HFFc6 (cell line): ENCODE measurements around the gene SLC22A12. TPM values are rescaled to one million over a fixed set of nuclear protein-coding genes. Genes with fewer than 3 reads are reported as not detected.
A peak's percentile ranks its signal among the peaks of the same experiment; 100 is the strongest.

Experiments
- DNase-seq: peaks from one replicate; pipeline ENCODE4 v3.0.0-alpha.2; 2018
- H3K27ac Mint-ChIP-seq: 2 replicates; pipeline ENCODE4 v1.8.0; 2020; ENCODE audit warnings: mild to moderate bottlenecking, mixed read lengths
- H3K27me3 Mint-ChIP-seq: 2 replicates; pipeline ENCODE4 v1.8.0; 2021; ENCODE audit warnings: mild to moderate bottlenecking, moderate library complexity, mixed read lengths; ENCODE audit not compliant: insufficient read depth
- H3K36me3 Mint-ChIP-seq: 2 replicates; pipeline ENCODE4 v1.8.0; 2021; ENCODE audit warnings: low read depth, mixed read lengths
- H3K4me1 Mint-ChIP-seq: 2 replicates; pipeline ENCODE4 v1.8.0; 2020; ENCODE audit warnings: low read depth, mixed read lengths
- H3K4me3 Mint-ChIP-seq: 2 replicates; pipeline ENCODE4 v1.8.0; 2020; ENCODE audit warnings: mild to moderate bottlenecking, moderate library complexity, mixed read lengths
- H3K9me3 Mint-ChIP-seq: 2 replicates; pipeline ENCODE4 v1.8.0; 2020; ENCODE audit warnings: mild to moderate bottlenecking, mixed read lengths
- CTCF ChIP-seq: fragments of 200-600 bp; sonication (generic); IDR thresholded peaks from 2 replicates; pipeline ENCODE4 v1.5.0; 2021; ENCODE audit warnings: antibody characterized with exemption, mild to moderate bottlenecking
- total RNA-seq, 6 experiments: library from RNA; stranded (reverse); fragmentation: NEBNext Ultra II Directional; extraction: Animal tissue kit (Norgen Biotek cat#: 25700); gene quantifications; 2 replicates in 1 of 6; 3 replicates in 5 of 6; pipeline ENCODE4 v1.2.3, GENCODE V29; 2021

Gene SLC22A12
- total RNA-seq, 6 experiments from 2014 or later, result not detected

- Mint-ChIP-seq H3K9me3 (no peaks in the 10 kb centered on the region), H3K27ac (no peak overlapping the region), H3K36me3 (no peaks in the 10 kb centered on the region), H3K4me3 (no peak overlapping the region), H3K27me3 (peaks cover 45% of the 10 kb centered on the region), H3K4me1 (no peaks in the 10 kb centered on the region)
- no peak for DNase-seq
- no peak for TF ChIP-seq CTCF
Observed at GRCh38 chr11:64605656-64606585, 14.9 kb downstream of the SLC22A12 start.

- peaks cover 44% of the 10 kb centered on the region for H3K27me3 Mint-ChIP-seq
- DNase-seq, result no peak
Observed at GRCh38 chr11:64606796-64607380, 15.9 kb downstream of the SLC22A12 start.

GRCh38 chr11:64607381-64607985, 16.5 kb downstream of the SLC22A12 start:
- DNase-seq, result no peak
- no peak for TF ChIP-seq CTCF
- H3K4me3 Mint-ChIP-seq, result no peak overlapping the region

More at GRCh38 chr11:64606796-64607380, 15.9 kb downstream of the SLC22A12 start:
- Mint-ChIP-seq H3K4me3 (no peak overlapping the region), H3K9me3 (no peaks in the 10 kb centered on the region), H3K4me1 (0 out of 2 replicates have a peak, but pooled peaks cover 3% of the 10 kb centered on the region), H3K27ac (no peak overlapping the region), H3K36me3 (no peaks in the 10 kb centered on the region)
- no peak for TF ChIP-seq CTCF

GRCh38 chr11:64608046-64608445, 17.0 kb downstream of the SLC22A12 start:
- no peak for TF ChIP-seq CTCF
- H3K27me3 Mint-ChIP-seq, result peaks cover 42% of the 10 kb centered on the region

More at GRCh38 chr11:64607381-64607985, 16.5 kb downstream of the SLC22A12 start:
- H3K27me3 Mint-ChIP-seq, result peaks cover 42% of the 10 kb centered on the region
- H3K36me3 Mint-ChIP-seq, result no peaks in the 10 kb centered on the region
- H3K4me1 Mint-ChIP-seq, result 0 out of 2 replicates have a peak, but pooled peaks cover 6% of the 10 kb centered on the region
- no peaks in the 10 kb centered on the region for H3K9me3 Mint-ChIP-seq
- H3K27ac Mint-ChIP-seq, result no peak overlapping the region

GRCh38 chr11:64608636-64609035, 17.6 kb downstream of the SLC22A12 start:
- no peak for TF ChIP-seq CTCF
- peaks cover 40% of the 10 kb centered on the region for H3K27me3 Mint-ChIP-seq
- no peaks in the 10 kb centered on the region for H3K9me3 Mint-ChIP-seq
- H3K36me3 Mint-ChIP-seq, result no peaks in the 10 kb centered on the region
- no peak for DNase-seq
- H3K4me1 Mint-ChIP-seq, result 0 out of 2 replicates have a peak, but pooled peaks cover 6% of the 10 kb centered on the region
- H3K27ac Mint-ChIP-seq, result no peak overlapping the region
- no peak overlapping the region for H3K4me3 Mint-ChIP-seq

More at GRCh38 chr11:64608046-64608445, 17.0 kb downstream of the SLC22A12 start:
- Mint-ChIP-seq H3K4me1 (0 out of 2 replicates have a peak, but pooled peaks cover 6% of the 10 kb centered on the region), H3K4me3 (peak overlapping the region; percentile 39; the same call in 1 of the 2 replicates), H3K27ac (no peak overlapping the region), H3K36me3 (no peaks in the 10 kb centered on the region), H3K9me3 (no peaks in the 10 kb centered on the region)
- no peak for DNase-seq
